ENCODE data around the gene HPSE2. TPM values are rescaled to one million over a fixed set of nuclear protein-coding genes. Genes with fewer than 3 reads are reported as not detected.
"Not testable (repeated sequence)": the region's sequence is repeated elsewhere in the genome, so short reads cannot be mapped to it uniquely, and the experiment has no call there.

HPSE2 gene
- under 1 TPM in 1 of 2 donors, not detected in 1; 0.34 TPM for total RNA-seq
- total RNA-seq, result 0.08 to 0.12 reads per million in 2 donors

- Mint-ChIP-seq H3K36me3 (ENCODE audit: low read depth) (peaks cover 3% of the 10 kb centered on the region), H3K27me3 (peaks cover 81% of the 10 kb centered on the region), H3K27ac (no peak within 1 kb of the TSS), H3K4me3 (peak within 1 kb of the TSS; percentile 81), H3K4me1 (peaks cover 12% of the 10 kb centered on the region)
- DNase-seq, result no peak
- no peak for ATAC-seq
- no peaks in the 10 kb centered on the region for H3K9me3 ChIP-seq (ENCODE audit: control insufficient read depth, low read length, poor library complexity, severe bottlenecking)
Observed at GRCh38 chr10:99235658-99236626, at the start of gene HPSE2. Gene HPSE2, minus strand, starts transcription at chr10:99235852.

DNA sequence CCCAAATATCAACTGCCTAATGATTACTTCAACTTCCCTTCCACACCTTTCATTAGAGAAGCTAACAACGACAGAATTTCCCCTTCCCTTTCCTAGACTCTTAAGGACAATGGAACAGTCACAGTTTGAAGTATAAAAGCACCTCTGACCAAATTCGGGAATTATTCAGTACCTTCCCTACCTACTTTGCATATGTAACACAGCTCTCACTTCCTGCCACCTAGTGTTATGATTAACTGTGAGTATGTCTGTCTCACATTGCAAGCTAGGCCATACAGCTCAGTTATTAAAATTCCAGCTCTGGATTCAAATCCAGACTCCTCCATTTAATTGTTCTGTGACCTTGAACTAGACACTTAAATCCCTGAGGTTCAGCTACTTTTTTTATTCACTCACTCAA is 44.8 kb upstream of the HPSE2 start:
- peaks cover 2% of the 10 kb centered on the region for H3K36me3 Mint-ChIP-seq (ENCODE audit: low read depth)
- peaks cover 8% of the 10 kb centered on the region for H3K9me3 ChIP-seq (ENCODE audit: control insufficient read depth, low read length, poor library complexity, severe bottlenecking)
- H3K27ac Mint-ChIP-seq, result no peak overlapping the region
- peaks cover 38% of the 10 kb centered on the region for H3K27me3 Mint-ChIP-seq
- no peaks in the 10 kb centered on the region for H3K4me1 Mint-ChIP-seq
- ATAC-seq (no peak), DNase-seq (no peak)
- no peak overlapping the region for H3K4me3 Mint-ChIP-seq

- peaks cover 8% of the 10 kb centered on the region for H3K9me3 ChIP-seq (ENCODE audit: control insufficient read depth, low read length, poor library complexity, severe bottlenecking)
- Mint-ChIP-seq H3K27me3 (peaks cover 41% of the 10 kb centered on the region), H3K36me3 (ENCODE audit: low read depth) (peaks cover 2% of the 10 kb centered on the region), H3K4me3 (no peak overlapping the region), H3K4me1 (no peaks in the 10 kb centered on the region), H3K27ac (no peak overlapping the region)
- ATAC-seq, result no peak
- DNase-seq, result no peak
Observed at GRCh38 chr10:99279626-99280111, 44.0 kb upstream of the HPSE2 start.

DNA sequence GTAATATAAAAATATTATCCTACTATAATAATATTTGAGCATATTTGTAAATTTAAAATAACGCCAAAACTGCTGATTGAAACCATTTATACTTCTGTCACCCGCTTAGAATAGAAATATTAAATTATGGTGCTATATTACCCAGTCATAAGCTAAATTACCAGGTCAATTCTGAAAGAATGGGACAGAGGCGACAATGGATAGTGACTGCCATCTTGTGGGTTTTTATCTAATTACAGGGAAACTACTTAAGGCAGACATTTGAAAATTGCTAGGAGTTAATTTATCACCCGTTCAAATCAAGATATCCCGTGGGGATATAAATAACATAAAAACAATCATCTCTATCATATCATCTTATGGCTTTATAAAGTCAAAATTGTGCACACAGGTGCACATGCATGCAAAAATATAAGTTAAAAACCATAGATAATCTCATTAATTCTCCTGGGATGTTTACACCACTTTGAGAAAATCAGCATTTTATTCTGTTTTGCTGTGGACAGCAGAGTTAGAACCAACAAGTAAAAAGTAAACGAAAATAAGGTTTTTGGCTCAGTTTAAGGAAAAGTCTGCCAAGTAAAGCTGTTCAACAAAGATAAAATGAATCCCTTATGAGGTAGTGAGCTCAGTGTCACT is 41.3 kb upstream of the HPSE2 start:
- peaks cover 2% of the 10 kb centered on the region for H3K36me3 Mint-ChIP-seq (ENCODE audit: low read depth)
- H3K27ac Mint-ChIP-seq, result no peak overlapping the region
- no peak overlapping the region for H3K4me3 Mint-ChIP-seq
- DNase-seq (no peak), ATAC-seq (no peak)
- no peaks in the 10 kb centered on the region for H3K9me3 ChIP-seq (ENCODE audit: control insufficient read depth, low read length, poor library complexity, severe bottlenecking)
- H3K27me3 Mint-ChIP-seq, result peaks cover 54% of the 10 kb centered on the region
- no peaks in the 10 kb centered on the region for H3K4me1 Mint-ChIP-seq

DNA sequence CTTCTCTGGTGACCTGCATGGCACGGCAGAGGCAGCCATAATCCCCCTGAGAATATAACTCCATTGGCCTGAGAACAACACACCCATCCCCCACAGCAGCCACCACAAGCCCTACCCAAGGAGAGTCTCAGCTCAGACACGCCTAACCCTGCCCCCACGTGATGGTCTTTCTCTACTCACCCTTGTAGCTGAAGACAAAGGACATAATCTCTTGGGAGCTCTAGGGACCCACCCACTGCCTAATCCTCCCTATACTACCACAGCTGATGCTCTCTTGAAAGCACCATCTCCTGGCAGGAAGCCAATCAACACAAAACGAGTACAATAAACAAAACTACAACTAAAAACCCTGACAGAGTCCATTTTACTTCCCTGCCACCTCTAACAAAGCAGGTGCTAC is 30.7 kb upstream of the HPSE2 start:
- H3K4me3 Mint-ChIP-seq, result no peak overlapping the region
- H3K27me3 Mint-ChIP-seq, result peaks cover 12% of the 10 kb centered on the region
- no peak for DNase-seq
- no peaks in the 10 kb centered on the region for H3K36me3 Mint-ChIP-seq (ENCODE audit: low read depth)
- H3K27ac Mint-ChIP-seq, result no peak overlapping the region
- H3K9me3 ChIP-seq (ENCODE audit: control insufficient read depth, low read length, poor library complexity, severe bottlenecking), result no peaks in the 10 kb centered on the region
- H3K4me1 Mint-ChIP-seq, result no peaks in the 10 kb centered on the region
- ATAC-seq, result no peak

GRCh38 chr10:99248824-99249223 is 13.2 kb upstream of the HPSE2 start:
- H3K9me3 ChIP-seq (ENCODE audit: control insufficient read depth, low read length, poor library complexity, severe bottlenecking), result no peaks in the 10 kb centered on the region
- Mint-ChIP-seq H3K4me3 (no peak overlapping the region), H3K4me1 (no peaks in the 10 kb centered on the region), H3K27ac (no peak overlapping the region), H3K27me3 (peaks cover 33% of the 10 kb centered on the region), H3K36me3 (ENCODE audit: low read depth) (no peaks in the 10 kb centered on the region)
- DNase-seq (no peak), ATAC-seq (no peak)

DNA sequence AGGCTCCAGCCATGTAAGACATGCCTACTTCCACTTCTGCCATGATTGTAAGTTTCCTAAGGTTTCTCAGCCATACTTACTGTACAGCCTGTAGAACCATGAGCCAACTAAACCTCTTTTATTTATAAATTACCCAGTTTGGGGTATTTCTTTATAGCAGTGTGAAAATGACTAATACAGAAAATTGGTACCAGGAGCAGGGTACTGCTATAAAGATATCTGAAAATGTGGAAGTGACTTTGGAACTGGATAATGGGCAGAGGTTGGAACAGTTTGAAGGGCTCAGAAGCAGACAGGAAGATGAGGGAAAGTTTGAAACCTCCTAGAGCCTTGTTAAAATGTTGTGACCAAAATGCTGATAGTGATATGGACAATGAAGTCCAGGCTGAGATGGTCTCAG is 12.2 kb upstream of the HPSE2 start:
- not testable (repeated sequence) for H3K9me3 ChIP-seq (ENCODE audit: control insufficient read depth, low read length, poor library complexity, severe bottlenecking); H3K4me1 Mint-ChIP-seq; DNase-seq; H3K27ac Mint-ChIP-seq; H3K36me3 Mint-ChIP-seq (ENCODE audit: low read depth); ATAC-seq; H3K4me3 Mint-ChIP-seq
- H3K27me3 Mint-ChIP-seq, result peaks cover 28% of the 10 kb centered on the region

DNA sequence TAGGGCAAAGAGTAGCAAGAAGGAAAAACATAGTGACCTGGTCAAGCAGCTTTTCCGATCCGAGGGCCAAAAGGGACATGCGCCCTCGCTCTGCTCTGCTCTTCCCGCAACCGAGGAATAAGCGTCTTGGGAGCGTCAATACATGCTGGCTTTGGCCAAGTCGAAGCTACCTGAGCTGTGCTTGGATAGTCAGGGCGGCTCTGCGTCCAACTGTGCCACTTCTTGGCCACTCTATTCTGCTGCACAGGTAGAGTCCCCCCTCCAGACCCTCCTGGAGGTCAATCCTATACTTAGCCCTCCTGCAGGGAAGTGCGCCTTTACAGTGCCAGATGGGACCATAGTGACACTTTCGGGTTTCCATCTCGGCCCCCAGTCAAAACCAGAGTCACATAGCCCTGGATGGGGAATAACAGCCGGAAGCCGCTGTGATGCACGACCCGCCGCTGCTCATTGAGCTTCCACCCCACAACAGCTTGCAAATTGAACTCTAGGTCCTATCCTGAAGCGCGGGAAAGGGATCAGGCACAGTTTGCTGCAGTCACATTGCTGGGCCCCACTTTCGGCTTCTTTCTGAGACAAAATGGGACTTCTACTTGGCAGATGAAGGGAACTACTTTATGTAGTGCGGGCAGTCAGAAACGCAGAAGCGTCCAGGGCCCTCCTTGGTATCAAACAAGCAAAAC is 1.1 kb upstream of the HPSE2 start:
- no peaks in the 10 kb centered on the region for H3K9me3 ChIP-seq (ENCODE audit: control insufficient read depth, low read length, poor library complexity, severe bottlenecking)
- ATAC-seq (no peak), DNase-seq (no peak)
- peaks cover 76% of the 10 kb centered on the region for H3K27me3 Mint-ChIP-seq
- peak overlapping the region; percentile 31 for H3K4me3 Mint-ChIP-seq
- peaks cover 9% of the 10 kb centered on the region for H3K4me1 Mint-ChIP-seq
- H3K27ac Mint-ChIP-seq, result no peak overlapping the region
- peaks cover 3% of the 10 kb centered on the region for H3K36me3 Mint-ChIP-seq (ENCODE audit: low read depth)

DNA sequence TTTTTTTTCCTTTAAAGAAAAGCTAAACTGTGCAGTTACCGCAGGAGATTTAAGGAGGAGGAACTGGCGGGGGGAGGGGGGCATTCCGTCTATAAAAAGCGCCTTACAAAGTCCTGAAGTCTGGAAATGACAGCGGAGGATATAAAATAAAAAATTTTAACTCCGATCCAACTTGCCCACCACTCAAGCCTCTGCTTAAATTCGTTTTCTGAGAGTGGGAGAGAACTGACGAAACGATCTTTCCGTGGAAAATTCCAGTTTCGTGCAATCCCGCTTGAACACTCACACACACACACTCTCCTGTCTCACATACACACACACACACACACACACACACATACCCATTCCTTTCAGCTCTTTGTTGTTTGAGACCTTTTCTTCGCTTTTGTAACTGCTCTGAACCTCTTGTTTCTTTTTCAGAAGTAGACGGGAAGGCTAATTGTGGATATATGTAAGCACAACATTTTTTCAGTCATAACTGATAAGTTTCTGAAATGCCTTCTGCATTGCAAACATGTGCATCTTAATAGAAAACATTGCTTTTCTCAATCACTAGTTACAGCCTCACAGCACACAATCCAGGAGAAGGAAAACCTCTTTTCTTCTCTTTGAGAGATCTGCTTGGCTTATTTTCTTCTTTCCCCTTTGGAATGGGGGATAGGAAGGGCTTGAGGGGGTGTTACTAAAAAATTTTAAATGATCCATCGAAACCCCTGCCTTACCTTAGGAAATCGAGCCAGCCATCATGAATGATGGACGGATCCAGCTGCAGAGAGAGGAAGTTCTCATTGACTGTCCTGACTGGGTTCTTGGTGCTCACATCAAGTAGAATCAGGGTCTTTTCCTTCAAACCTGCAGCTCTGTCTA is 628 bp downstream of the HPSE2 start:
- no peak overlapping the region for H3K27ac Mint-ChIP-seq

GRCh38 chr10:99234041-99234790 is 1.4 kb downstream of the HPSE2 start:
- no peaks in the 10 kb centered on the region for H3K9me3 ChIP-seq (ENCODE audit: control insufficient read depth, low read length, poor library complexity, severe bottlenecking)
- no peak for DNase-seq
- peak overlapping the region; percentile 81 for H3K4me3 Mint-ChIP-seq
- H3K27me3 Mint-ChIP-seq, result peaks cover 90% of the 10 kb centered on the region
- no peaks in the 10 kb centered on the region for H3K36me3 Mint-ChIP-seq (ENCODE audit: low read depth)
- no peak overlapping the region for H3K27ac Mint-ChIP-seq
- peaks cover 12% of the 10 kb centered on the region for H3K4me1 Mint-ChIP-seq
- peak; percentile 57 for ATAC-seq

More for the DNA sequence above, 628 bp downstream of the HPSE2 start:
- H3K27me3 Mint-ChIP-seq, result peaks cover 84% of the 10 kb centered on the region
- DNase-seq (no peak), ATAC-seq (no peak)
- no peaks in the 10 kb centered on the region for H3K36me3 Mint-ChIP-seq (ENCODE audit: low read depth)
- peak overlapping the region; percentile 81 for H3K4me3 Mint-ChIP-seq
- no peaks in the 10 kb centered on the region for H3K9me3 ChIP-seq (ENCODE audit: control insufficient read depth, low read length, poor library complexity, severe bottlenecking)
- peaks cover 12% of the 10 kb centered on the region for H3K4me1 Mint-ChIP-seq

DNA sequence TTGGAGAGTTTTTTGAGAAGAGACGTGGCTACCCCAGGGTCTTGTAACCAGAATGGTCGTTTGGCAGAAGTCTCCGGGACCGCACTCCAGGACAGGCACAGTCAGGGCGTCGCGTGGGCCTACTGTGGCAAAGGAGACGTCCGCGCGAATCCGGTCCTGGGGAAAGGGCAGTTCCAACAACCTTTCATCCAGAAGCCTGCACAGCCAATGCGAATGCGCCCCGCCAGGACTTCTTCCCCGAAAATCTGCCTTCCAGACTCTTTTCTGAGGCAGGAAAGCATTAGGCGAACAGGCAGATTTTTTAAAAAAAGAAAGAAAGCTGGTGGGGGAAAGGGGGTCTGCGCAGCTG is 2.0 kb downstream of the HPSE2 start:
- H3K9me3 ChIP-seq (ENCODE audit: control insufficient read depth, low read length, poor library complexity, severe bottlenecking), result no peaks in the 10 kb centered on the region
- ATAC-seq, result no peak
- Mint-ChIP-seq H3K36me3 (ENCODE audit: low read depth) (no peaks in the 10 kb centered on the region), H3K4me1 (peaks cover 12% of the 10 kb centered on the region), H3K27ac (no peak overlapping the region), H3K4me3 (peak overlapping the region; percentile 81), H3K27me3 (peaks cover 87% of the 10 kb centered on the region)
- no peak for DNase-seq
